HUES6 (cell line): ENCODE measurements around the gene NXPH1.

Source experiments
- H3K27ac ChIP-seq: 2 replicates; pipeline ENCODE4 v1.7.0; 2013; ENCODE audit warnings: low read depth, mild to moderate bottlenecking, low read length, inconsistent platforms
- H3K27me3 ChIP-seq: 2 replicates; pipeline ENCODE4 v1.6.1; 2013; ENCODE audit warnings: low read length; ENCODE audit not compliant: control insufficient read depth, insufficient read depth
- H3K36me3 ChIP-seq: 2 replicates; pipeline ENCODE4 v1.6.1; 2013; ENCODE audit warnings: low read length; ENCODE audit not compliant: control insufficient read depth, insufficient read depth
- H3K4me1 ChIP-seq: 2 replicates; pipeline ENCODE4 v1.6.1; 2013; ENCODE audit warnings: low read length; ENCODE audit not compliant: control insufficient read depth, insufficient read depth
- H3K4me3 ChIP-seq: 2 replicates; pipeline ENCODE4 v1.5.1; 2013; ENCODE audit warnings: low read depth, low read length
- H3K9ac ChIP-seq: one replicate; pipeline ENCODE4 v1.6.1; 2013; ENCODE audit warnings: mild to moderate bottlenecking, low read length
- H3K9me3 ChIP-seq: 2 replicates; pipeline ENCODE4 v1.6.1; 2013; ENCODE audit warnings: low read depth, low read length; ENCODE audit not compliant: control insufficient read depth, insufficient read depth

The NXPH1 gene

GRCh38 chr7:8564281-8564680 lies 130.9 kb downstream of the NXPH1 start:
- Histone ChIP-seq H3K36me3 (no peaks in the 10 kb centered on the region), H3K4me1 (peaks cover 20% of the 10 kb centered on the region; the same call in 1 of the 2 replicates), H3K27me3 (no peaks in the 10 kb centered on the region), H3K9me3 (no peaks in the 10 kb centered on the region), H3K27ac (no peak overlapping the region), H3K9ac (no peak overlapping the region), H3K4me3 (no peak overlapping the region)

- no peaks in the 10 kb centered on the region for H3K9me3 ChIP-seq
- H3K27me3 ChIP-seq: no peaks in the 10 kb centered on the region
- no peak overlapping the region for H3K4me3 ChIP-seq
- no peaks in the 10 kb centered on the region for H3K36me3 ChIP-seq
- H3K27ac ChIP-seq: no peak overlapping the region
- no peak overlapping the region for H3K9ac ChIP-seq
- peaks cover 14% of the 10 kb centered on the region; the same call in 1 of the 2 replicates for H3K4me1 ChIP-seq
Measured at GRCh38 chr7:8566016-8566415, 132.6 kb downstream of the NXPH1 start.

- Histone ChIP-seq H3K36me3 (no peaks in the 10 kb centered on the region), H3K9me3 (no peaks in the 10 kb centered on the region), H3K9ac (no peak overlapping the region), H3K4me1 (peaks cover 11% of the 10 kb centered on the region; the same call in 1 of the 2 replicates), H3K4me3 (no peak overlapping the region), H3K27me3 (no peaks in the 10 kb centered on the region), H3K27ac (no peak overlapping the region)
Measured at GRCh38 chr7:8567626-8568025, 134.2 kb downstream of the NXPH1 start.

- H3K9ac ChIP-seq: no peak overlapping the region
- no peaks in the 10 kb centered on the region for H3K27me3 ChIP-seq
- H3K27ac ChIP-seq: no peak overlapping the region
- H3K36me3 ChIP-seq: no peaks in the 10 kb centered on the region
- H3K4me3 ChIP-seq: no peak overlapping the region
- H3K4me1 ChIP-seq: no peaks in the 10 kb centered on the region
- no peaks in the 10 kb centered on the region for H3K9me3 ChIP-seq
Measured at GRCh38 chr7:8579661-8580194, 146.3 kb downstream of the NXPH1 start.

GRCh38 chr7:8581842-8582241 lies 148.4 kb downstream of the NXPH1 start:
- Histone ChIP-seq H3K27me3 (no peaks in the 10 kb centered on the region), H3K27ac (no peak overlapping the region), H3K9me3 (no peaks in the 10 kb centered on the region), H3K9ac (no peak overlapping the region), H3K36me3 (no peaks in the 10 kb centered on the region), H3K4me3 (no peak overlapping the region), H3K4me1 (no peaks in the 10 kb centered on the region)

- Histone ChIP-seq H3K9ac (no peak overlapping the region), H3K36me3 (no peaks in the 10 kb centered on the region), H3K27me3 (no peaks in the 10 kb centered on the region), H3K9me3 (no peaks in the 10 kb centered on the region), H3K4me3 (no peak overlapping the region), H3K4me1 (no peaks in the 10 kb centered on the region), H3K27ac (no peak overlapping the region)
Measured at GRCh38 chr7:8582728-8583127, 149.3 kb downstream of the NXPH1 start.

- H3K9ac ChIP-seq: no peak overlapping the region
- no peaks in the 10 kb centered on the region for H3K36me3 ChIP-seq
- H3K9me3 ChIP-seq: no peaks in the 10 kb centered on the region
- no peaks in the 10 kb centered on the region for H3K27me3 ChIP-seq
- H3K4me1 ChIP-seq: no peaks in the 10 kb centered on the region
- no peak overlapping the region for H3K4me3 ChIP-seq
- H3K27ac ChIP-seq: no peak overlapping the region
Measured at GRCh38 chr7:8585591-8585990, 152.2 kb downstream of the NXPH1 start.

GRCh38 chr7:8590225-8590624 lies 156.8 kb downstream of the NXPH1 start:
- Histone ChIP-seq H3K4me3 (no peak overlapping the region), H3K27me3 (no peaks in the 10 kb centered on the region), H3K4me1 (peaks cover 17% of the 10 kb centered on the region), H3K9ac (no peak overlapping the region), H3K36me3 (no peaks in the 10 kb centered on the region), H3K9me3 (no peaks in the 10 kb centered on the region), H3K27ac (no peak overlapping the region)

- no peak overlapping the region for H3K4me3 ChIP-seq
- no peaks in the 10 kb centered on the region for H3K27me3 ChIP-seq
- no peaks in the 10 kb centered on the region for H3K36me3 ChIP-seq
- no peak overlapping the region for H3K9ac ChIP-seq
- H3K27ac ChIP-seq: no peak overlapping the region
- H3K9me3 ChIP-seq: no peaks in the 10 kb centered on the region
- peaks cover 17% of the 10 kb centered on the region for H3K4me1 ChIP-seq
Measured at GRCh38 chr7:8590791-8591190, 157.4 kb downstream of the NXPH1 start.

GRCh38 chr7:8591289-8591688 lies 157.9 kb downstream of the NXPH1 start:
- peaks cover 17% of the 10 kb centered on the region for H3K4me1 ChIP-seq
- no peaks in the 10 kb centered on the region for H3K27me3 ChIP-seq
- no peak overlapping the region for H3K27ac ChIP-seq

GRCh38 chr7:8592167-8592566 lies 158.8 kb downstream of the NXPH1 start:
- no peak overlapping the region for H3K27ac ChIP-seq
- no peak overlapping the region for H3K4me3 ChIP-seq
- H3K4me1 ChIP-seq: peaks cover 17% of the 10 kb centered on the region
- H3K27me3 ChIP-seq: no peaks in the 10 kb centered on the region
- H3K9me3 ChIP-seq: no peaks in the 10 kb centered on the region
- H3K9ac ChIP-seq: no peak overlapping the region
- no peaks in the 10 kb centered on the region for H3K36me3 ChIP-seq

More at GRCh38 chr7:8591289-8591688, 157.9 kb downstream of the NXPH1 start:
- Histone ChIP-seq H3K4me3 (no peak overlapping the region), H3K36me3 (no peaks in the 10 kb centered on the region), H3K9ac (no peak overlapping the region), H3K9me3 (no peaks in the 10 kb centered on the region)

- H3K36me3 ChIP-seq: no peaks in the 10 kb centered on the region
- no peaks in the 10 kb centered on the region for H3K9me3 ChIP-seq
- H3K4me3 ChIP-seq: no peak overlapping the region
- H3K27me3 ChIP-seq: no peaks in the 10 kb centered on the region
- no peak overlapping the region; the same call in 1 of the 2 replicates for H3K27ac ChIP-seq
- H3K9ac ChIP-seq: no peak overlapping the region
- H3K4me1 ChIP-seq: peaks cover 17% of the 10 kb centered on the region
Measured at GRCh38 chr7:8594115-8594514, 160.7 kb downstream of the NXPH1 start.
